ACHN (cell line): ENCODE measurements around the gene TMEM44.
"Not testable (repeated sequence)": the region's sequence is repeated elsewhere in the genome, so short reads cannot be mapped to it uniquely, and the experiment has no call there.

Source experiments
- DNase-seq: peaks from one replicate; pipeline ENCODE4 v3.0.0-alpha.2; 2015
- in situ Hi-C: cut with HindIII; loops from 2 replicates; pipeline ENCODE4 v1.10.0; 2017; ENCODE audit warnings: low sequenced_read_pairs, low pct_ligation_motif_present, low pct_unique_long_range_greater_than_20kb

The TMEM44 gene

GRCh38 chr3:194657439-194657838 is 24.2 kb upstream of the TMEM44 start:
- in situ Hi-C loops: no loop called here
- DNase-seq: no peak

GRCh38 chr3:194654443-194654842 is 21.2 kb upstream of the TMEM44 start:
- in situ Hi-C loops: no loop called here

GRCh38 chr3:194647747-194648146 is 14.5 kb upstream of the TMEM44 start:
- in situ Hi-C loops: no loop called here
- no peak for DNase-seq

More at GRCh38 chr3:194654443-194654842, 21.2 kb upstream of the TMEM44 start:
- DNase-seq: no peak

- DNase-seq: no peak
- in situ Hi-C loops: no loop called here
Observed at GRCh38 chr3:194642769-194643168, 9.6 kb upstream of the TMEM44 start.

- DNase-seq: peak; percentile 8
- in situ Hi-C loops: no loop called here
Observed at GRCh38 chr3:194640829-194641228, 7.6 kb upstream of the TMEM44 start.

GRCh38 chr3:194638991-194639605 is 5.9 kb upstream of the TMEM44 start:
- in situ Hi-C loops: no loop called here
- no peak for DNase-seq

GRCh38 chr3:194637541-194638400 is 4.6 kb upstream of the TMEM44 start:
- no peak for DNase-seq
- in situ Hi-C loops: no loop called here

GRCh38 chr3:194637066-194637465 is 3.8 kb upstream of the TMEM44 start:
- in situ Hi-C loops: no loop called here
- DNase-seq: no peak

- in situ Hi-C loops: no loop called here
- peak; percentile 6 for DNase-seq
Observed at GRCh38 chr3:194632809-194633348, 340 bp downstream of the TMEM44 start.

GRCh38 chr3:194632226-194632808 is 902 bp downstream of the TMEM44 start:
- no peak for DNase-seq

GRCh38 chr3:194631696-194632095 is 1.5 kb downstream of the TMEM44 start:
- in situ Hi-C loops: no loop called here
- DNase-seq: no peak

More at GRCh38 chr3:194632226-194632808, 902 bp downstream of the TMEM44 start:
- in situ Hi-C loops: no loop called here

- DNase-seq, in situ Hi-C loops: not testable (repeated sequence)
Observed at GRCh38 chr3:194630681-194631080, 2.5 kb downstream of the TMEM44 start.

GRCh38 chr3:194624956-194625355 is 8.3 kb downstream of the TMEM44 start:
- no peak for DNase-seq
- in situ Hi-C loops: no loop called here

- in situ Hi-C loops: no loop called here
- DNase-seq: no peak
Observed at GRCh38 chr3:194623449-194624290, 9.5 kb downstream of the TMEM44 start.

- in situ Hi-C loops: no loop called here
- DNase-seq: no peak
Observed at GRCh38 chr3:194622621-194623340, 10.4 kb downstream of the TMEM44 start.

- DNase-seq: no peak
- in situ Hi-C loops: no loop called here
Observed at GRCh38 chr3:194621947-194622346, 11.3 kb downstream of the TMEM44 start.

GRCh38 chr3:194620196-194620595 is 13.0 kb downstream of the TMEM44 start:
- in situ Hi-C loops: no loop called here
- no peak for DNase-seq

GRCh38 chr3:194619741-194620140 is 13.5 kb downstream of the TMEM44 start:
- DNase-seq: no peak
- in situ Hi-C loops: no loop called here
